Measurements from ENCODE around the gene TPP1. TPM values are rescaled to one million over a fixed set of nuclear protein-coding genes. Genes with fewer than 3 reads are reported as not detected.

The TPP1 gene
- total RNA-seq, 4 donors from 2014 or later: 44.4 to 71.5 (median 54.9) TPM

- TF ChIP-seq POLR2AphosphoS5 (IDR thresholded peaks at IDR 0.05) (no peak), CTCF (IDR thresholded peaks at IDR 0.05) (no peak), POLR2A (IDR thresholded peaks at IDR 0.05; ENCODE audit: low read depth) (no peak), EP300 (IDR thresholded peaks at IDR 0.05) (no peak)
- Histone ChIP-seq H3K27ac (replicated peaks in 1 of 4) (no peak overlapping the region), H3K4me3 (no peak overlapping the region), H3K9me3 (no peaks in the 10 kb centered on the region), H3K4me1 (peaks cover 6 to 14% (median 9%) of the 10 kb centered on the region in 4 donors), H3K36me3 (peaks cover 0 to 61% (median 55%) of the 10 kb centered on the region in 4 donors), H3K27me3 (no peaks in the 10 kb centered on the region)
- DNase-seq (ENCODE audit: extremely low spot score): no peak
- intact Hi-C loops (cut with DNase I): no loop called here
- 84% methylated on average over 19 of the region's 31 CpGs for WGBS
These were observed 4.5 kb upstream of the TPP1 start for GRCh38 chr11:6623391-6624363.

GRCh38 chr11:6622261-6623171 lies 3.3 kb upstream of the TPP1 start:
- WGBS: 88% methylated on average over 18 of the region's 24 CpGs
- peaks cover 0 to 55% (median 46%) of the 10 kb centered on the region in 4 donors for H3K36me3 ChIP-seq

GRCh38 chr11:6621711-6622211 lies 2.5 kb upstream of the TPP1 start:
- Histone ChIP-seq H3K36me3 (peaks cover 0 to 49% (median 43%) of the 10 kb centered on the region in 4 donors), H3K27me3 (no peaks in the 10 kb centered on the region), H3K4me1 (peaks cover 16 to 29% (median 27%) of the 10 kb centered on the region in 4 donors), H3K27ac (replicated peaks in 1 of 4) (no peak overlapping the region), H3K9me3 (no peaks in the 10 kb centered on the region), H3K4me3 (no peak overlapping the region)
- DNase-seq (ENCODE audit: extremely low spot score): no peak
- TF ChIP-seq CTCF (IDR thresholded peaks at IDR 0.05): no peak
- no peak for TF ChIP-seq POLR2A (IDR thresholded peaks at IDR 0.05; ENCODE audit: low read depth)
- no peak for TF ChIP-seq POLR2AphosphoS5 (IDR thresholded peaks at IDR 0.05)
- no peak for TF ChIP-seq EP300 (IDR thresholded peaks at IDR 0.05)
- 93% methylated on average over 3 of the region's 16 CpGs for WGBS
- intact Hi-C loops (cut with DNase I): no loop called here

More at GRCh38 chr11:6622261-6623171, 3.3 kb upstream of the TPP1 start:
- peaks cover 16 to 26% (median 19%) of the 10 kb centered on the region in 4 donors for H3K4me1 ChIP-seq
- no peak for DNase-seq (ENCODE audit: extremely low spot score)
- intact Hi-C loops (cut with DNase I): no loop called here
- H3K9me3 ChIP-seq: no peaks in the 10 kb centered on the region
- no peaks in the 10 kb centered on the region for H3K27me3 ChIP-seq
- no peak overlapping the region for H3K27ac ChIP-seq (replicated peaks in 1 of 4)
- no peak overlapping the region for H3K4me3 ChIP-seq
- TF ChIP-seq CTCF (IDR thresholded peaks at IDR 0.05) (no peak), POLR2AphosphoS5 (IDR thresholded peaks at IDR 0.05) (no peak), POLR2A (IDR thresholded peaks at IDR 0.05; ENCODE audit: low read depth) (no peak)

GRCh38 chr11:6620636-6621035 lies 1.4 kb upstream of the TPP1 start:
- Histone ChIP-seq H3K9me3 (no peaks in the 10 kb centered on the region), H3K27me3 (no peaks in the 10 kb centered on the region), H3K4me3 (no peak overlapping the region), H3K4me1 (peaks cover 16 to 30% (median 27%) of the 10 kb centered on the region in 4 donors), H3K36me3 (peaks cover 0 to 49% (median 43%) of the 10 kb centered on the region in 4 donors), H3K27ac (replicated peaks in 1 of 4) (no peak overlapping the region)
- DNase-seq (ENCODE audit: extremely low spot score): no peak
- TF ChIP-seq CTCF (IDR thresholded peaks at IDR 0.05) (no peak), POLR2AphosphoS5 (IDR thresholded peaks at IDR 0.05) (no peak)
- WGBS: 91% methylated on average over 1 of the region's 1 CpG
- intact Hi-C loops (cut with DNase I): no loop called here

Data from esophagus muscularis mucosa (tissue), 4 donors.